Measurements from ENCODE around the gene TMEM229B.
"Not testable (repeated sequence)": the region's sequence is repeated elsewhere in the genome, so short reads cannot be mapped to it uniquely, and the experiment has no call there.

DNA sequence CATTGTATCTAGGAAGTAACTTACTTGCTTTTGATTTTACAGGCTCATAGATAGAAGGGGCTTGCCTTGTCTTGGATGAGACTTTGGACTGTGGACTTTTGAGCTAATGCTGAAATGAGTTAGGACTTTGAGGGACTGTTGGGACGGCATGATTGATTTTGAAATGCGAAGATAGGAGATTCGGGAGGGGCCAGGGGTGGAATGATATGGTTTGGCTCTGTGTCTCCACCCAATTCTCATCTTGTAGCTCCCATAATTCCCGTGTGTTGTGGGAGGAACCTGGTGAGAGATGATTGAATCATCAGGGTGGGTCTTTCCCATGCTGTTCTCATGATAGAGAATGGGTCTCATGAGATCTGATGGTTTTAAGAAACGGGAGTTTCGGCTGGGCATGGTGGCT, 36.9 kb downstream of the TMEM229B start:
- not testable (repeated sequence) for TF ChIP-seq GATA2 (CRISPR knock-in tag; IDR thresholded peaks at IDR 0.05); POLR2AphosphoS5 (IDR thresholded peaks at IDR 0.05; ENCODE audit: low read depth, low read length); YY1 (IDR thresholded peaks at IDR 0.05; ENCODE audit: low read depth)
- TF ChIP-seq, protein P1, sequence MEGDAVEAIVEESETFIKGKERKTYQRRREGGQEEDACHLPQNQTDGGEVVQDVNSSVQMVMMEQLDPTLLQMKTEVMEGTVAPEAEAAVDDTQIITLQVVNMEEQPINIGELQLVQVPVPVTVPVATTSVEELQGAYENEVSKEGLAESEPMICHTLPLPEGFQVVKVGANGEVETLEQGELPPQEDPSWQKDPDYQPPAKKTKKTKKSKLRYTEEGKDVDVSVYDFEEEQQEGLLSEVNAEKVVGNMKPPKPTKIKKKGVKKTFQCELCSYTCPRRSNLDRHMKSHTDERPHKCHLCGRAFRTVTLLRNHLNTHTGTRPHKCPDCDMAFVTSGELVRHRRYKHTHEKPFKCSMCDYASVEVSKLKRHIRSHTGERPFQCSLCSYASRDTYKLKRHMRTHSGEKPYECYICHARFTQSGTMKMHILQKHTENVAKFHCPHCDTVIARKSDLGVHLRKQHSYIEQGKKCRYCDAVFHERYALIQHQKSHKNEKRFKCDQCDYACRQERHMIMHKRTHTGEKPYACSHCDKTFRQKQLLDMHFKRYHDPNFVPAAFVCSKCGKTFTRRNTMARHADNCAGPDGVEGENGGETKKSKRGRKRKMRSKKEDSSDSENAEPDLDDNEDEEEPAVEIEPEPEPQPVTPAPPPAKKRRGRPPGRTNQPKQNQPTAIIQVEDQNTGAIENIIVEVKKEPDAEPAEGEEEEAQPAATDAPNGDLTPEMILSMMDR (IDR thresholded peaks at IDR 0.05): not testable (repeated sequence)

All from SK-N-SH (cell line).